Glutamatergic neuron (in vitro differentiated cells): ENCODE data around the gene CCDC86. TPM values are rescaled to one million over a fixed set of nuclear protein-coding genes. Genes with fewer than 3 reads are reported as not detected.

Source experiments
- DNase-seq: peaks from one replicate; pipeline ENCODE4 v3.0.0; 2022
- H3K27ac Mint-ChIP-seq: one replicate; pipeline ENCODE4 v1.8.0; 2020; ENCODE audit warnings: mild to moderate bottlenecking, mixed read lengths, inconsistent platforms; ENCODE audit not compliant: unreplicated experiment
- H3K27me3 Mint-ChIP-seq: one replicate; pipeline ENCODE4 v1.8.0; 2020; ENCODE audit warnings: mild to moderate bottlenecking, moderate library complexity, mixed read lengths, inconsistent platforms; ENCODE audit not compliant: unreplicated experiment
- H3K36me3 Mint-ChIP-seq: one replicate; pipeline ENCODE4 v1.8.0; 2020; ENCODE audit warnings: mild to moderate bottlenecking, mixed read lengths, inconsistent platforms; ENCODE audit not compliant: unreplicated experiment
- H3K4me1 Mint-ChIP-seq: one replicate; pipeline ENCODE4 v1.8.0; 2020; ENCODE audit warnings: mild to moderate bottlenecking, low read depth, mixed read lengths, inconsistent platforms; ENCODE audit not compliant: unreplicated experiment
- H3K4me3 Mint-ChIP-seq: one replicate; pipeline ENCODE4 v1.8.0; 2020; ENCODE audit warnings: mild to moderate bottlenecking, mixed read lengths, inconsistent platforms; ENCODE audit not compliant: unreplicated experiment
- H3K9me3 Mint-ChIP-seq: one replicate; pipeline ENCODE4 v1.8.0; 2020; ENCODE audit warnings: mild to moderate bottlenecking, moderate library complexity, mixed read lengths, inconsistent platforms; ENCODE audit not compliant: unreplicated experiment
- CTCF ChIP-seq: fragments of 200-600 bp; sonication (generic); IDR thresholded peaks from one replicate; pipeline ENCODE4 v1.5.0; 2021; ENCODE audit not compliant: partially characterized antibody, unreplicated experiment
- total RNA-seq: library from RNA; stranded (reverse); fragmentation: NEBNext Ultra II Directional; extraction: Animal tissue kit (Norgen Biotek cat#: 25700); gene quantifications from one replicate; pipeline ENCODE4 v1.2.1, GENCODE V29; 2021; ENCODE audit not compliant: unreplicated experiment

Gene CCDC86
- total RNA-seq, 1 donor from 2014 or later = 12.7 TPM

DNA sequence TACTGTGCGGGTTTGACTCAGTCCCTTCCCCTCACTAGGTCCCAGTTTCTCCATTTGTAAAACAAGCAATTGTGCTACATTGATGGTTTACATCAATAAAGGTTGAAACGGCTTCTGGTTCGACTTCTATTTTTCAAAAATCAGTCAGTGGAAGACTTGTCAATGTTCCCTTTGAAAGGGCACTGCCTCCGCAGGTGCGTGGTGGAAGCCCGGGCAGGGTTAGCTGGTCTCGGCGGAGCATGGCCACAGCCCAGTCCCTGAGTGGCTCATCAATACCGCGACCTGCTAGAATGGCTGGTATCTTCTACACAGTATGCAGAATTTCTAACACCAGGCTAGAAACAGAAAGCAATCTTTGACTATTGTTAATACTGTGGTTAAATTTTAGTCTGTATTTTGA, 40.7 kb upstream of the CCDC86 start:
- Mint-ChIP-seq H3K9me3 (peaks cover 6% of the 10 kb centered on the region), H3K36me3 (peaks cover 8% of the 10 kb centered on the region), H3K27me3 (peaks cover 3% of the 10 kb centered on the region), H3K27ac (no peak overlapping the region), H3K4me3 (no peak overlapping the region), H3K4me1 (no peaks in the 10 kb centered on the region)
- DNase-seq = no peak
- TF ChIP-seq CTCF = no peak

DNA sequence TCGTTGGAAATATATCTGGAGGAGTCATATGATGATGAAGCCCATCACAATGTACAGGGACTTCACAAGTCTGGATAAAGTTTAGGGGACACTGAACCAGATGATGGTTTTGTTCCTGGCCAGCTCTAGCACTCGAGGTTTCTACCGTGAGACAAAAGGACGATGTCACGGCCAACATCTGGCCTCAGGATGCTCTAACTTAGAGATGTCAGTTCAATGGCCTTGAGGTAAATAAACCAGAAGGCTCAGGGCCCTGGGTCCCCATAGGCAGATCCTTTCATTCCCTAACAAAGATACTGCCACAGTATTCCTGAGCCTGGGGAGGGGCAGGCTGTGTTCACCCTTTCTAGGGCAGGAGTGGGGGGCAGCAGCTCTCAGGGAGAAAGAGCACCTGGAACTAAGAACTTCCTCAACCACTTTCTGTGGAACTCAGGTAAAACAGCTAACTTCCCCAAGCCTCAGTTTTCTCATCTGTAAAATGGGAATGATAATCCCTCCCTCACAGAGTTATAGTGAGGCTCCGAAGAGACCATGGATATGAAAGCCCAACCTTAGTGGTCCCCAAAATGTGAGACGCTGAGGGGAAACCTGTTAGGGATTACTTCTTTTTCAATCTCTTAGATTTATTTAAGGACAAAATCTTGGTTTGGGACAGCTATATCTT, 38.5 kb upstream of the CCDC86 start:
- peaks cover 8% of the 10 kb centered on the region for H3K36me3 Mint-ChIP-seq
- H3K4me1 Mint-ChIP-seq = no peaks in the 10 kb centered on the region
- H3K27ac Mint-ChIP-seq = no peak overlapping the region
- H3K9me3 Mint-ChIP-seq = peaks cover 7% of the 10 kb centered on the region
- DNase-seq = no peak
- H3K4me3 Mint-ChIP-seq = no peak overlapping the region
- peaks cover 5% of the 10 kb centered on the region for H3K27me3 Mint-ChIP-seq
- TF ChIP-seq CTCF = no peak

GRCh38 chr11:60809249-60809648, 32.7 kb upstream of the CCDC86 start:
- Mint-ChIP-seq H3K9me3 (peaks cover 8% of the 10 kb centered on the region), H3K27me3 (peaks cover 4% of the 10 kb centered on the region), H3K4me1 (no peaks in the 10 kb centered on the region), H3K4me3 (no peak overlapping the region), H3K36me3 (peaks cover 8% of the 10 kb centered on the region), H3K27ac (no peak overlapping the region)
- no peak for TF ChIP-seq CTCF
- DNase-seq = no peak

DNA sequence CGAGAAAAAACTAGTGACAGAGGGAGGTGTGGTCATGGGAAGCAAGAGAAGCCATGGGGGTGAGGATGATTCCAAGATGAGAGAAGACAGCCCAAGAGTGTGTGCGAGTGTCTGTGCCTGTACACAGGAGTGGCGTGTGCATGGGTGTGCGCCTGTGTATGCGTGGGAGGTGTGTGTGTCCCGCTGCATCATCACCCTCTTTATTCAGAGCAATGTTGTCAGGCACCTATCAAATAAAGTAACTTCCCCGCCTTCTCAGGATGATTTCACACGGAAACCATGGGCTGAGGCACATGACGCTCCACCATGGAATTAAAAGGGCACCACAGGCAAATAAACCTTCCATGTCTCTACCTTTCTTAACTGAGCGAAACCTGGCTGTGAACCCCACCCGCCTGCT, 32.2 kb upstream of the CCDC86 start:
- peaks cover 8% of the 10 kb centered on the region for H3K36me3 Mint-ChIP-seq
- H3K27ac Mint-ChIP-seq = no peak overlapping the region
- no peak for DNase-seq
- H3K4me1 Mint-ChIP-seq = no peaks in the 10 kb centered on the region
- peaks cover 10% of the 10 kb centered on the region for H3K9me3 Mint-ChIP-seq
- no peak overlapping the region for H3K4me3 Mint-ChIP-seq
- TF ChIP-seq CTCF = no peak
- H3K27me3 Mint-ChIP-seq = peaks cover 4% of the 10 kb centered on the region

DNA sequence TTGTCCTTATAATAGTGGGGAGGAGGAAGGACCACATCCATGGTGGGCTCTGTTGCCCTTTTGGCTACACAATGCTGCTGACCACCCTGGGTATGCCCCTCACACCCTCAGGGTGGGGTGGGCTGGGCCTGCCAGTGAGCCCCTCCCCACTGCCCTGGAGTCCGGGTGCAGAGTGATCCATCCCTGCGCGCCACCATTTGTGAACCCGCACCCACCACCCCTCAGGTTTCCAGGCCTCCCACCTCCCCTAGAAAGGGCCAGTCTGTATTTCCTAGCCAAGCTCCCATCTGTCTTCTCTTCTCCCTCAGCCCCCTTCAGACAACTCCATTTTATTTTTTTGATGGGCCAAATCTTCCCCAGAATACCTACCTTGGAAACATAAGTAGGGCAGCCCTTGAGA, 31.8 kb upstream of the CCDC86 start:
- peaks cover 8% of the 10 kb centered on the region for H3K36me3 Mint-ChIP-seq
- TF ChIP-seq CTCF = no peak
- no peak for DNase-seq
- H3K9me3 Mint-ChIP-seq = peaks cover 10% of the 10 kb centered on the region
- H3K4me3 Mint-ChIP-seq = no peak overlapping the region
- H3K27ac Mint-ChIP-seq = no peak overlapping the region
- H3K27me3 Mint-ChIP-seq = peaks cover 4% of the 10 kb centered on the region
- H3K4me1 Mint-ChIP-seq = no peaks in the 10 kb centered on the region
